Stimulated activated CD8-positive, alpha-beta memory T cell treated with anti-CD3 and anti-CD28 coated beads, Interleukin-2, amount 100 ng/mL, for 1 hour (primary cell): Measurements from ENCODE around the gene FCHSD2.
"Not testable (repeated sequence)": the region's sequence is repeated elsewhere in the genome, so short reads cannot be mapped to it uniquely, and the experiment has no call there.

Experiments
- DNase-seq, 2 donors: peaks; one replicate each; pipeline ENCODE4 v3.0.0-alpha.2; 2020; ENCODE audit warnings: low read depth in 2 of 2

The FCHSD2 gene

GRCh38 chr11:73123892-73124291 is 18.2 kb downstream of the FCHSD2 start:
- not testable (repeated sequence) for DNase-seq

GRCh38 chr11:73121692-73122091 is 20.4 kb downstream of the FCHSD2 start:
- DNase-seq = no peak

- no peak for DNase-seq
Measured at GRCh38 chr11:73117071-73117470, 25.0 kb downstream of the FCHSD2 start.

- DNase-seq = no peak
Measured at GRCh38 chr11:73116636-73117035, 25.5 kb downstream of the FCHSD2 start.

GRCh38 chr11:73114835-73115220 is 27.3 kb downstream of the FCHSD2 start:
- no peak for DNase-seq

GRCh38 chr11:73114110-73114834 is 27.8 kb downstream of the FCHSD2 start:
- DNase-seq = no peak

- no peak for DNase-seq
Measured at GRCh38 chr11:73113426-73113825, 28.7 kb downstream of the FCHSD2 start.

GRCh38 chr11:73107597-73107996 is 34.5 kb downstream of the FCHSD2 start:
- DNase-seq = no peak

- no peak for DNase-seq
Measured at GRCh38 chr11:73106347-73106746, 35.8 kb downstream of the FCHSD2 start.

- DNase-seq = no peak
Measured at GRCh38 chr11:73100578-73100977, 41.5 kb downstream of the FCHSD2 start.

GRCh38 chr11:73099512-73100266 is 42.4 kb downstream of the FCHSD2 start:
- no peak for DNase-seq

GRCh38 chr11:73095613-73096012 is 46.5 kb downstream of the FCHSD2 start:
- no peak for DNase-seq

GRCh38 chr11:73091521-73092305 is 50.4 kb downstream of the FCHSD2 start:
- DNase-seq = no peak

- no peak for DNase-seq
Measured at GRCh38 chr11:73087730-73088129, 54.4 kb downstream of the FCHSD2 start.

GRCh38 chr11:73085189-73085875 is 56.8 kb downstream of the FCHSD2 start:
- no peak for DNase-seq

- DNase-seq = no peak
Measured at GRCh38 chr11:73078631-73079030, 63.5 kb downstream of the FCHSD2 start.

- DNase-seq = no peak
Measured at GRCh38 chr11:73077454-73077853, 64.7 kb downstream of the FCHSD2 start.

- no peak for DNase-seq
Measured at GRCh38 chr11:73074319-73074718, 67.8 kb downstream of the FCHSD2 start.

GRCh38 chr11:73072935-73073481 is 69.1 kb downstream of the FCHSD2 start:
- DNase-seq = no peak

GRCh38 chr11:73070653-73071052 is 71.5 kb downstream of the FCHSD2 start:
- DNase-seq = no peak

GRCh38 chr11:73061857-73062424 is 80.2 kb downstream of the FCHSD2 start:
- not testable (repeated sequence) for DNase-seq
